ENCODE results near the gene TMEM81.

DNA sequence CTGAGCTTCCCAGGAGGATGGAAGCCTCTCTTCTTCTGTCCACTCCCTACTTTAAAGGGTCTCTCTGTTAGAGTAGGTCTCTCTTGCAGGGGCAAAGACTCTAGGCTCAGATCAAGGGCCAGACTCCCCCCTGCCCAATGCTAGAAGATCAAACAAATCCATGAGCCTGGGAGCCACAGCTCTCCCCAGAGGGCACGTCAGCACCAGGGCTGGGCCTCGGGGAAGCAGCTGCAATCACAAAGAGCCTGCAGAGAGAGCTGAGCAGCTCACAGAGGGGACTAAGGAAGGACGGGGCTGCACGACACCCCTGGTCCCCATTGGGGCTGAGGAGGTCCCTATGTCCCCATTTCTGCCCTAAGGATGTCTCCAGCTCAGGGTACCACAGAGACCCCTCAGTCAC, 37.4 kb downstream of the TMEM81 start:
- TF ChIP-seq TP53 (CRISPR knock-in tag; IDR thresholded peaks at IDR 0.05) (no peak), ZC3H11A (IDR thresholded peaks at IDR 0.05) (no peak), RARB (CRISPR knock-in tag; IDR thresholded peaks at IDR 0.05) (no peak), SMC3 (IDR thresholded peaks at IDR 0.05) (no peak), POLR2A (IDR thresholded peaks at IDR 0.05; ENCODE audit: low read length) (no peak), CHD4 (IDR thresholded peaks at IDR 0.05; ENCODE audit: borderline replicate concordance) (no peak), NFE2L2 (conservative IDR thresholded peaks at IDR 0.05; ENCODE audit: low read length) (no peak), KDM5A (IDR thresholded peaks at IDR 0.05) (no peak)
- TF ChIP-seq, protein P1, sequence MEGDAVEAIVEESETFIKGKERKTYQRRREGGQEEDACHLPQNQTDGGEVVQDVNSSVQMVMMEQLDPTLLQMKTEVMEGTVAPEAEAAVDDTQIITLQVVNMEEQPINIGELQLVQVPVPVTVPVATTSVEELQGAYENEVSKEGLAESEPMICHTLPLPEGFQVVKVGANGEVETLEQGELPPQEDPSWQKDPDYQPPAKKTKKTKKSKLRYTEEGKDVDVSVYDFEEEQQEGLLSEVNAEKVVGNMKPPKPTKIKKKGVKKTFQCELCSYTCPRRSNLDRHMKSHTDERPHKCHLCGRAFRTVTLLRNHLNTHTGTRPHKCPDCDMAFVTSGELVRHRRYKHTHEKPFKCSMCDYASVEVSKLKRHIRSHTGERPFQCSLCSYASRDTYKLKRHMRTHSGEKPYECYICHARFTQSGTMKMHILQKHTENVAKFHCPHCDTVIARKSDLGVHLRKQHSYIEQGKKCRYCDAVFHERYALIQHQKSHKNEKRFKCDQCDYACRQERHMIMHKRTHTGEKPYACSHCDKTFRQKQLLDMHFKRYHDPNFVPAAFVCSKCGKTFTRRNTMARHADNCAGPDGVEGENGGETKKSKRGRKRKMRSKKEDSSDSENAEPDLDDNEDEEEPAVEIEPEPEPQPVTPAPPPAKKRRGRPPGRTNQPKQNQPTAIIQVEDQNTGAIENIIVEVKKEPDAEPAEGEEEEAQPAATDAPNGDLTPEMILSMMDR (IDR thresholded peaks at IDR 0.05), result no peak
- TF ChIP-seq, protein P2, sequence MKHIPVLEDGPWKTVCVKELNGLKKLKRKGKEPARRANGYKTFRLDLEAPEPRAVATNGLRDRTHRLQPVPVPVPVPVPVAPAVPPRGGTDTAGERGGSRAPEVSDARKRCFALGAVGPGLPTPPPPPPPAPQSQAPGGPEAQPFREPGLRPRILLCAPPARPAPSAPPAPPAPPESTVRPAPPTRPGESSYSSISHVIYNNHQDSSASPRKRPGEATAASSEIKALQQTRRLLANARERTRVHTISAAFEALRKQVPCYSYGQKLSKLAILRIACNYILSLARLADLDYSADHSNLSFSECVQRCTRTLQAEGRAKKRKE (CRISPR knock-in tag; IDR thresholded peaks at IDR 0.05; ENCODE audit: low read depth), result no peak

Measured in A549 (cell line).